ENCODE results near the gene PRKCH.

Gene PRKCH

GRCh38 chr14:61533513-61534255, 212.3 kb downstream of the PRKCH start:
- Mint-ChIP-seq H3K27me3 (ENCODE audit: low read depth, poor library complexity) (peaks cover 6% of the 10 kb centered on the region), H3K36me3 (ENCODE audit: low read depth) (no peaks in the 10 kb centered on the region), H3K4me1 (peaks cover 14% of the 10 kb centered on the region), H3K9me3 (no peaks in the 10 kb centered on the region), H3K4me3 (no peak overlapping the region), H3K27ac (no peak overlapping the region)
- TF ChIP-seq CTCF (IDR thresholded peaks at IDR 0.05), result no peak
- no peak for DNase-seq

- peaks cover 14% of the 10 kb centered on the region for H3K4me1 Mint-ChIP-seq
- peaks cover 6% of the 10 kb centered on the region for H3K27me3 Mint-ChIP-seq (ENCODE audit: low read depth, poor library complexity)
- no peaks in the 10 kb centered on the region for H3K9me3 Mint-ChIP-seq
- H3K4me3 Mint-ChIP-seq, result no peak overlapping the region
- TF ChIP-seq CTCF (IDR thresholded peaks at IDR 0.05), result no peak
- DNase-seq, result no peak
- H3K27ac Mint-ChIP-seq, result no peak overlapping the region
- no peaks in the 10 kb centered on the region for H3K36me3 Mint-ChIP-seq (ENCODE audit: low read depth)
These were observed 213.7 kb downstream of the PRKCH start for GRCh38 chr14:61535032-61535431.

- no peak for DNase-seq
- H3K4me3 Mint-ChIP-seq, result no peak overlapping the region
- H3K9me3 Mint-ChIP-seq, result no peaks in the 10 kb centered on the region
- TF ChIP-seq CTCF (IDR thresholded peaks at IDR 0.05), result no peak
- H3K36me3 Mint-ChIP-seq (ENCODE audit: low read depth), result no peaks in the 10 kb centered on the region
- peaks cover 14% of the 10 kb centered on the region for H3K4me1 Mint-ChIP-seq
- no peak overlapping the region for H3K27ac Mint-ChIP-seq
- peaks cover 6% of the 10 kb centered on the region for H3K27me3 Mint-ChIP-seq (ENCODE audit: low read depth, poor library complexity)
These were observed 214.1 kb downstream of the PRKCH start for GRCh38 chr14:61535458-61535857.

- peaks cover 14% of the 10 kb centered on the region for H3K4me1 Mint-ChIP-seq
- no peak overlapping the region for H3K4me3 Mint-ChIP-seq
- DNase-seq, result no peak
- no peak for TF ChIP-seq CTCF (IDR thresholded peaks at IDR 0.05)
- no peaks in the 10 kb centered on the region for H3K9me3 Mint-ChIP-seq
- no peaks in the 10 kb centered on the region for H3K36me3 Mint-ChIP-seq (ENCODE audit: low read depth)
- peaks cover 6% of the 10 kb centered on the region for H3K27me3 Mint-ChIP-seq (ENCODE audit: low read depth, poor library complexity)
- no peak overlapping the region for H3K27ac Mint-ChIP-seq
These were observed 215.5 kb downstream of the PRKCH start for GRCh38 chr14:61536661-61537562.

- no peaks in the 10 kb centered on the region for H3K9me3 Mint-ChIP-seq
- H3K4me1 Mint-ChIP-seq, result peaks cover 14% of the 10 kb centered on the region
- peaks cover 6% of the 10 kb centered on the region for H3K27me3 Mint-ChIP-seq (ENCODE audit: low read depth, poor library complexity)
- DNase-seq, result no peak
- H3K36me3 Mint-ChIP-seq (ENCODE audit: low read depth), result no peaks in the 10 kb centered on the region
- no peak overlapping the region for H3K4me3 Mint-ChIP-seq
- H3K27ac Mint-ChIP-seq, result no peak overlapping the region
- TF ChIP-seq CTCF (IDR thresholded peaks at IDR 0.05), result no peak
These were observed 216.4 kb downstream of the PRKCH start for GRCh38 chr14:61537563-61538463.

All from nephron progenitor cell (in vitro differentiated cells).